LNCaP clone FGC (cell line): Measurements from ENCODE around the gene MFGE8.
A peak's percentile ranks its signal among the peaks of the same experiment; 100 is the strongest.

Experiments used
- DNase-seq: peaks from one replicate; pipeline ENCODE4 v3.0.0-alpha.2; 2011; ENCODE audit warnings: low read depth
- H3K4me3 ChIP-seq: 2 replicates; pipeline ENCODE4 v1.5.1; 2011; ENCODE audit warnings: mild to moderate bottlenecking, low read depth, low read length, control low read depth
- CTCF ChIP-seq: IDR thresholded peaks from 2 replicates; pipeline ENCODE4 v1.5.1; 2012; ENCODE audit warnings: mild to moderate bottlenecking; ENCODE audit not compliant: control insufficient read depth, insufficient read depth; ENCODE audit errors: extremely low read depth

MFGE8 gene

DNA sequence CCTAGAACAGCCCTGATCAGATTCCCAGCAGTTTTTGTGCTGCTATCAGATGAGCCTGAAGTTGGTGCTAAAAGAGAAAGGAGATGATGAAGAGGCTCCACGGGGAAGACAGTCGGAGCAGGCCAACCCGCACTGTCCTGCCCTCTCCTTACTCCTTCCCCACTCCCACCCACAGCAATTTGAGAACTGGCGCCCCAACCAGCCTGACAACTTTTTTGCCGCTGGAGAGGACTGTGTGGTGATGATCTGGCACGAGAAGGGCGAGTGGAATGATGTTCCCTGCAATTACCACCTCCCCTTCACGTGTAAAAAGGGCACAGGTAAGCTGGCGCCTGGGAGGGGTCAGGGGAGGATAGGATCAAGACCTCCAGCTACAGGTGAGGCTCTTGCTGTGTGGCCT lies 40.5 kb downstream of the MFGE8 start:
- H3K4me3 ChIP-seq: no peak overlapping the region
- no peak for TF ChIP-seq CTCF
- DNase-seq: no peak

DNA sequence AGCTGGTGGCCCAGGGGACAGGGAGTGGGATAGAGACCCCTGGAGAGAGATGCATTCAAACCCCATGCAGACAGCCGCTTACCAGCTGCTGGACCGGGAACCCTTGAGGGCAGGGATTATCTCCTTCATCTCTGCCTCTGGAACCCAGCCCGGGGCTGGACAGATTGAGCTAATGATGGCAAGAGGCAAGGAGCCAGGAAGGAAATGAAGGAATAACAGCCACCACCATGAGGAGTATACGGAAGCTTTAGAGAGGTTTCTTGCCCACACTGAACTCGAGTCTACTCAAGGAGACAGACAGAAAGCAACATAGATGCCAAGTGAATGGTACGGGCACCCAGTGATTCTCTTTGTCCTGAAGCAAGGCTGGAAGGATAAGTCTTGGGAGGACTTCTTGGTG lies 41.1 kb downstream of the MFGE8 start:
- no peak for TF ChIP-seq CTCF
- peak; percentile 14 for DNase-seq
- H3K4me3 ChIP-seq: no peak overlapping the region

DNA sequence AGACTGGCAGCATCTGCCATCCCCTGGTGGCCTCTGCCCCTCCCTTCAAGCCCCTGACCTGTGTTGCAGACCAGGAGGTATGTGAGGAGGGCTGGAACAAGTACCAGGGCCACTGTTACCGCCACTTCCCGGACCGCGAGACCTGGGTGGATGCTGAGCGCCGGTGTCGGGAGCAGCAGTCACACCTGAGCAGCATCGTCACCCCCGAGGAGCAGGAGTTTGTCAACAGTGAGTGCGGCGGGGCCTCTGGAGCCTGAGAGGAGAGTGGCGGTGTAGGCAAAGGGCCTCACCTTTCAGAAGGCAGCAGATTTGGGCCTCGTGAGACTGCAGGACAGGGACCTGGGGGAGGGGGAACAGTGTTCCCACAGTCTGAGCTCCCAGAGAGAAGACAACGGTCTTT lies 41.9 kb downstream of the MFGE8 start:
- TF ChIP-seq CTCF: no peak
- DNase-seq: no peak
- no peak overlapping the region for H3K4me3 ChIP-seq

GRCh38 chr15:88866295-88866881 lies 46.8 kb downstream of the MFGE8 start:
- no peak for DNase-seq
- no peak for TF ChIP-seq CTCF
- H3K4me3 ChIP-seq: no peak overlapping the region

DNA sequence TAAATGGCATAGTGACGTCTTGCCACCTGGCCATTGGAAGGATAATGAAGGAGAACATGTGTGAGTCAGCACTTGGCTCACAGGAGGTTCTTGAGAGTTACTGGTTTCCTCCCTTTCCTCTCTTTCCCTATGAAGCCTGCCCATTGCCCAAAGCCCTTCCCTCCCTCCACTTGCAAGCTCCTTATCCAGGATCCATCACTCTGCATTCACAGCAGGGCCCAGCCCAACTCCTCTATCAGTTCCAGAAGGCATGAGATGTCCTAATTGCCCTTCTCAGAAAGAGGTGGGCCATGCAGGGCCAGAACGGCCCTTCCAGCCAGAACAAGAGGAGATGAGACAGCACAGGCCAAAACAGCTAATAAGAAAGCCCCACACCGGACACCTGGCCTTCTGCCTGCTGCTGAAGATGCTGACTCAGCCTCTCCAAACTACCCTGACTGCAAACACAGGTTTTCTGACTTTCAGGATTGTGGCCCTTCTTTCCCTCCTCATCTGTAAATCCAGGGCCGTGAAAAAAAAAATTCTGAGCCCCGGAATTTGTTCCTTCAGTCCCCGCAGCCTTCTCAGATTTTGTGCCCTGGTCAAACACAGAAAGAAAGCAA lies 47.6 kb downstream of the MFGE8 start:
- TF ChIP-seq CTCF: no peak
- no peak overlapping the region for H3K4me3 ChIP-seq
- DNase-seq: no peak

- no peak for TF ChIP-seq CTCF
- DNase-seq: no peak
These were observed 48.2 kb downstream of the MFGE8 start for GRCh38 chr15:88864861-88865497.

More at GRCh38 chr15:88864861-88865497, 48.2 kb downstream of the MFGE8 start:
- no peak overlapping the region for H3K4me3 ChIP-seq
